Tibial artery (tissue), 4 donors: ENCODE results near the gene KDM5B.

Source experiments
- DNase-seq, 2 donors: peaks; one replicate each; pipeline ENCODE4 v3.0.0-alpha.2; 2019
- H3K27ac ChIP-seq, 2 donors: fragments of 200-600 bp; sonication (generic) in 1 of 2; 1 replicate in 1 of 2; 2 replicates in 1 of 2; pipeline ENCODE4 v1.5.1; 2018 to 2019; ENCODE audit warnings: mild to moderate bottlenecking in 1 of 2
- H3K27me3 ChIP-seq, 2 donors: fragments of 200-600 bp; sonication (generic) in 1 of 2; one replicate each; pipeline versions ENCODE4 v1.5.1 to v1.6.0; 2016 to 2019
- H3K36me3 ChIP-seq, 3 donors: fragments of 200-600 bp; sonication (generic) in 2 of 3; one replicate each; pipeline ENCODE4 v1.5.1; 2016 to 2019; ENCODE audit warnings: mild to moderate bottlenecking in 2 of 3
- H3K4me1 ChIP-seq, 4 donors: fragments of 200-600 bp; sonication (generic) in 2 of 4; 1 replicate in 3 of 4; 2 replicates in 1 of 4; pipeline ENCODE4 v1.5.1; 2016 to 2019
- H3K4me3 ChIP-seq, 2 donors: fragments of 200-600 bp; sonication (generic) in 1 of 2; 1 replicate in 1 of 2; 2 replicates in 1 of 2; pipeline ENCODE4 v1.5.1; 2018 to 2019; ENCODE audit warnings: mild to moderate bottlenecking in 2 of 2
- H3K9me3 ChIP-seq, 3 donors: fragments of 200-600 bp; sonication (generic) in 1 of 3; one replicate each; pipeline ENCODE4 v1.5.1; 2016 to 2019
- intact Hi-C: fragments of 100-400 bp; cut with DNase I; formaldehyde crosslinking; loops from one replicate; pipeline ENCODE4 v1.15.0; 2023; ENCODE audit warnings: low total_unique reads
- TF ChIP-seq, protein P1 (sequence below), 2 experiments: fragments of 200-600 bp in 1 of 2; fragments of 450-650 bp in 1 of 2; IDR thresholded peaks; one replicate each; pipeline ENCODE4 v1.5.1; 2017 to 2019; ENCODE audit warnings: antibody characterized with exemption in 2 of 2, mild to moderate bottlenecking in 1 of 2, moderate library complexity in 1 of 2

KDM5B gene

DNA sequence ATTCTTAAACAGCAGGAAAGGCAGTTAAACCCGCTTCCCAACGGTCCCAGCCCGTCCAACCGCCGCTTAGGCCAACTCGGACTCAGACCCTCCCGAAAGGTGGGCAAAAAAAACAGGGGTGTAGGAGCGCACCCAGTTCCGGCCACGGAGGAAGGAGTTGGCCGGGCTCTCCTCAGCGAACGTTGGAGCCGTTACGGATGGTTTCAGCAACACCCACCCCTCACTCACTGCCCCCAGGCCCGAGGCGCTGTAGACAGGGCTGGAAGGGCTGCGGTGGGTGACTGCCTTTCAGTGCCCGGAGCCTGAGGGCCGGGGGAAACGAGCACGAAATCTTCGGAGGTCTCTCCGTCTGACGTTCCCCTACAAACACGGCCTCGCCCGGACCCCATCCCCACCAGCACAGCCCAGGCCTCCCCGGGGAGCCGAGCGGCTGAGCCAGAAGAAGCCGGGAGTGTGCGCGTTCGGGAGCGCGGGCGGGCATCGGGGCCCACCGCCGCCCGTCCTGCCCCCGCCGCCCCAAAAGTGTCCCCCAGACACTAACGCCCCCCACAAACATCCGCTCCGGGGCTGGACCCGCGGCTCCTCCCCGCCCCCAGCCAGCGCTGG, 1.3 kb downstream of the KDM5B start:
- TF ChIP-seq, protein P1, sequence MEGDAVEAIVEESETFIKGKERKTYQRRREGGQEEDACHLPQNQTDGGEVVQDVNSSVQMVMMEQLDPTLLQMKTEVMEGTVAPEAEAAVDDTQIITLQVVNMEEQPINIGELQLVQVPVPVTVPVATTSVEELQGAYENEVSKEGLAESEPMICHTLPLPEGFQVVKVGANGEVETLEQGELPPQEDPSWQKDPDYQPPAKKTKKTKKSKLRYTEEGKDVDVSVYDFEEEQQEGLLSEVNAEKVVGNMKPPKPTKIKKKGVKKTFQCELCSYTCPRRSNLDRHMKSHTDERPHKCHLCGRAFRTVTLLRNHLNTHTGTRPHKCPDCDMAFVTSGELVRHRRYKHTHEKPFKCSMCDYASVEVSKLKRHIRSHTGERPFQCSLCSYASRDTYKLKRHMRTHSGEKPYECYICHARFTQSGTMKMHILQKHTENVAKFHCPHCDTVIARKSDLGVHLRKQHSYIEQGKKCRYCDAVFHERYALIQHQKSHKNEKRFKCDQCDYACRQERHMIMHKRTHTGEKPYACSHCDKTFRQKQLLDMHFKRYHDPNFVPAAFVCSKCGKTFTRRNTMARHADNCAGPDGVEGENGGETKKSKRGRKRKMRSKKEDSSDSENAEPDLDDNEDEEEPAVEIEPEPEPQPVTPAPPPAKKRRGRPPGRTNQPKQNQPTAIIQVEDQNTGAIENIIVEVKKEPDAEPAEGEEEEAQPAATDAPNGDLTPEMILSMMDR (IDR thresholded peaks at IDR 0.05) = no peak
- DNase-seq = peak in 1 of 2 donors; percentile 23
- peak overlapping the region; percentile 91 to 99 for H3K4me3 ChIP-seq
- H3K27me3 ChIP-seq = no peaks in the 10 kb centered on the region
- H3K4me1 ChIP-seq = peaks cover 0 to 39% (median 27%) of the 10 kb centered on the region in 4 donors
- H3K36me3 ChIP-seq = no peaks in the 10 kb centered on the region
- H3K27ac ChIP-seq = peak overlapping the region; percentile 78 to 82
- intact Hi-C loops = no loop called here
- H3K9me3 ChIP-seq = no peaks in the 10 kb centered on the region

DNA sequence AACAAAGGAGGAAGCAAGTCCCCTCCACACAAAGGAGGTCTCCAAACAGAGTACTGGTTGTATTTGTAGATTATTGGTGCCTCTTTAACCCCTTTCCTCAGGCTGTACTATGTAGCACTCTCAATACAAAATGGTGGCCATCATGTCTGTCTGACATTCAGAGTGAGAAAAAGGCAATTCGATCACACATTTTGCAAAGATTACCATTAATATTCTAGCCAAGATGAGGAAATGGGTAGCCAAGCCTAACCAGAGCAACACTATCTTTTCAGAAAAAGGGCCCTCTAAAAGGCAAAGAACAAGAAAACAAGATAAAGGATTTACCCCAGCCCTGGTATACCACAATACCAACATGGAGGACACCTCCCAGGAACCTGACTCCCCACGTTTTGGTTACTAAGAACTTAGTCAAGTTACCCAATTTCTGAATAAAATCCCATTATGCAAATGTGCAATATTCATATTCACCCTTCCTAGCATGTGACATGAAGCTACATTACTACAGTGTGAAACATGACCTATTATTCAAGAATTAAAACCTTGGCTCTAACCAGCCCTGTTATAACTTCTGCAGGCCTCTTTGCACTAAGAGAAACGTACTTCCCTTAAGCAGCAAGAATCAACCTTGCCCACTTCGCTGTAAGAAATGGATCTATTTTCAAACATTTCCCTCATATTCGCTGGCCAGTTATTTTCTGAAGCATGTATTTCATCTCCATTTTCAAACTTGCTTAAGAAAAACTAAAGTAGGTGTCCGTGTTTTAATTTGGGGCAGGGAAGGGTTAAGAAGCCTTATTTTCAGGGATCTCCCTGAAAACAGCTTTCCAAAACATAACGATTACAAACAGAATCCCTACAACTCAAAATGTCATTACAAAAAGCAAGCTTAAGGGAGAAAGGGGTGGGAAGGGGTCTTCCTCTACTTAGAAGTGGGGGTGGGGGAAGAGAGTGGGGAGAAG, 2.1 kb downstream of the KDM5B start:
- Histone ChIP-seq H3K9me3 (no peaks in the 10 kb centered on the region), H3K4me1 (peaks cover 0 to 34% (median 23%) of the 10 kb centered on the region in 4 donors), H3K4me3 (peak overlapping the region; percentile 91 to 99), H3K27me3 (no peaks in the 10 kb centered on the region), H3K27ac (peak overlapping the region; percentile 78 to 82), H3K36me3 (no peaks in the 10 kb centered on the region)
- intact Hi-C loops = no loop called here
- TF ChIP-seq, protein P1 (IDR thresholded peaks at IDR 0.05) = no peak
- no peak for DNase-seq

DNA sequence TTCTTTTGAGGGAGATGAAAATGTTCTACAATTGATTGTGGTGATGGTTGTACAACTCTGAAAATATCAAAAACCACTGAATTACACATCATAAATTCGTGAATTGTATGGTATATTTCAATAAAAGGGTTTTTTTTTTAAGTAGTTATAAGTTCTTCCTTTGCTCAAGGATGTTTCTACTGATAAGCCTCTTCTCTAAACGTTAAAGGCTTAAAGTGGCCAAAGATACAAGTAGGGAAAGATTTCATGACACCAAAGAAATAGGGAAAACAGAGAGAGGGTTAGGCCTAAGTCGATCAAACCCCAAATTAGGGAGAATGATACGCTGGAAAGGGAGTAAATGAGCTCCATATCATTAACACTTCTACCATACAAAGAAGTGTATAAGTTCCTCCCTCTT, 4.1 kb downstream of the KDM5B start:
- Histone ChIP-seq H3K36me3 (no peaks in the 10 kb centered on the region), H3K9me3 (no peaks in the 10 kb centered on the region), H3K27ac (no peak overlapping the region), H3K4me1 (peaks cover 0 to 28% (median 19%) of the 10 kb centered on the region in 4 donors), H3K4me3 (no peak overlapping the region), H3K27me3 (no peaks in the 10 kb centered on the region)
- TF ChIP-seq, protein P1 (IDR thresholded peaks at IDR 0.05) = no peak
- intact Hi-C loops = no loop called here
- no peak for DNase-seq

DNA sequence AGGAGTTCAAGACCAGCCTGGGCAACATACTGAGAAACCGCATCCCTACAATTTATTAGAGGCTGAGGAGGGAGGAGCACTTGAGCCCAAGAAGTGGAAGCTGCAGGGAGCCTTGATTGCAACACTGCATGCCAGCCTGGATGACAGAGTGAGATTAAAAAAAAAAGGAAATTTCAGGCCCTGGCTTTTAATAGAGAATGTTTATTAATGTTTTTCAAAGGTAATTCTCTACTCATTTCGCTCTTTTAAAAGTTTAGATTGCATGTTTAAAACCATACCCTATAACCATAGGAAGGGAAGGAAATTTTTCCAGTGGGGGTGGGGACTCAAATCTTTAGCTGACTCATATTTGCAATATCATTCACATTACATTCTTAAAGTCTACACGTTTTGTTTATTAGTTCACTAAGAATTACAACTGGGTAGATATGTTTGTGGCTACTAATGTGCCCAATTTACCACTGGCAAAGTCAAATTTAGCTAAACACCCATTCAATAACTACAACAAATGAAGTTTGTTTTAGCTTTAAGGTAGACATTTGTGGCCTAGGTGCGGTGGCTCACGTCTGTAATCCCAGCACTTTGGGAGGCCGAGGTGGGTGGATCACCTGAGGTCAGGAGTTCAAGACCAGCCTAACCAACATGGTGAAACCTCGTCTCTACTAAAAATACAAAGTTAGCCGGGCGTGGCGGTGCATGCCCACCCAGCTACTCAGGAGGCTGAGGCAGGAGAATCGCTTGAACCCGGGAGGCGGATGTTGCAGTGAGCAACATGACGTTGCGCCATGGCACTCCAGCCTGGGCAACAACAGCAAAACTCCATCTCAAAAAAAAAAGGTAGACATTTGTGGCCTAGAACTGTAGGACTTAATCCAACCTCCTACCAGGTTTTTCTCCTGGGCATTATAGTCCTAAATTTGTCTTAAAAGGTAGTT, 5.0 kb downstream of the KDM5B start:
- intact Hi-C loops = no loop called here
- no peaks in the 10 kb centered on the region for H3K36me3 ChIP-seq
- peak in 1 of 2 donors; percentile 34 for DNase-seq
- no peaks in the 10 kb centered on the region for H3K9me3 ChIP-seq
- TF ChIP-seq, protein P1 (IDR thresholded peaks at IDR 0.05) = no peak
- H3K4me1 ChIP-seq = peaks cover 0 to 28% (median 16%) of the 10 kb centered on the region in 4 donors
- H3K4me3 ChIP-seq = no peak overlapping the region
- H3K27me3 ChIP-seq = no peaks in the 10 kb centered on the region
- H3K27ac ChIP-seq = no peak overlapping the region

DNA sequence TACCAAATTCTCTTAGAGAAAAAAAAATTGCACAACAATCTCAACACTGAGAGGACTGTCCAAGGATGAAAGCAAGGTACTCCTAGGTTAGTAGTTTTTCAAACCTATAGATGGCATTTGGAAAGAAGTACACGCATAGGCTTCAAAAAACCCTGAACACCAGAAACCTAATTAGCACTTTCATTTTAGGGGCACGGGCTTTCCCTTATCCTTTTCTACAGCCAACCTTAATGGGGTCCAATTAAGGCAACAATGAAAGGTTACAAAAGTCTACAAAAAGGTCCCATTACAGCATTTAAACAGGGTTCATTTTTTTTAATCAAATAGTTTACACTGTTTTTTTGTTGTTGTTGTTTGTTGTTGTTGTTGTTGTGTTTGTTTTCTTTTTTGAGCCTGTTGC, 6.2 kb downstream of the KDM5B start:
- Histone ChIP-seq H3K4me1 (peaks cover 0 to 28% (median 17%) of the 10 kb centered on the region in 4 donors), H3K27me3 (no peaks in the 10 kb centered on the region), H3K36me3 (no peaks in the 10 kb centered on the region), H3K4me3 (no peak overlapping the region), H3K27ac (no peak overlapping the region), H3K9me3 (no peaks in the 10 kb centered on the region)
- intact Hi-C loops = no loop called here
- TF ChIP-seq, protein P1 (IDR thresholded peaks at IDR 0.05) = no peak
- DNase-seq = no peak
